Embryonic facial prominence (tissue), 1 donor: ENCODE measurements around the gene PBX1.

Experiments
- DNase-seq: peaks from one replicate; pipeline ENCODE4 v3.0.0-alpha.2; 2016; ENCODE audit errors: extremely low spot score

Gene PBX1

DNA sequence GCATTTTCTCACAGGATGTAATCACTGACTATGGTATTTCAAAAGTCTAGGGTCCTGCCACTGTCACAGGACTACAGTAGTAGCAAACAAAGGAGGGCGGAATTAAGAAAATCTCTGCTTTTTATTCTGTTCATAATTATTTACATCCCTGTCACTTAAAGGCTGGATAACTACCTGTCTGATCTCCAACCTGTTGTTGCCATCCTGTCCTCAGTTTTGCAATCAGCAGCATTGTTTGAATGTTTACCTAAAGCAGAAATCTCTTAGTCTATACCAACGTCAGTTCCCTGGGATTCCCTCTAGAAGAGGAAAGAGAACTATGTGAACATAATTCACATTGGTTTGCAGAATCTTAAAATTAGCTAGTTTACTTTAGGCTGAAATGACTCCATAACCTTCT, 218.5 kb downstream of the PBX1 start:
- DNase-seq = no peak

- no peak for DNase-seq
Measured at GRCh38 chr1:164779376-164779775, 220.4 kb downstream of the PBX1 start.

- peak; percentile 55 for DNase-seq
Measured at GRCh38 chr1:164780111-164780812, 221.3 kb downstream of the PBX1 start.

- no peak for DNase-seq
Measured at GRCh38 chr1:164780863-164781262, 221.9 kb downstream of the PBX1 start.

GRCh38 chr1:164781972-164782371, 223.0 kb downstream of the PBX1 start:
- DNase-seq = no peak

DNA sequence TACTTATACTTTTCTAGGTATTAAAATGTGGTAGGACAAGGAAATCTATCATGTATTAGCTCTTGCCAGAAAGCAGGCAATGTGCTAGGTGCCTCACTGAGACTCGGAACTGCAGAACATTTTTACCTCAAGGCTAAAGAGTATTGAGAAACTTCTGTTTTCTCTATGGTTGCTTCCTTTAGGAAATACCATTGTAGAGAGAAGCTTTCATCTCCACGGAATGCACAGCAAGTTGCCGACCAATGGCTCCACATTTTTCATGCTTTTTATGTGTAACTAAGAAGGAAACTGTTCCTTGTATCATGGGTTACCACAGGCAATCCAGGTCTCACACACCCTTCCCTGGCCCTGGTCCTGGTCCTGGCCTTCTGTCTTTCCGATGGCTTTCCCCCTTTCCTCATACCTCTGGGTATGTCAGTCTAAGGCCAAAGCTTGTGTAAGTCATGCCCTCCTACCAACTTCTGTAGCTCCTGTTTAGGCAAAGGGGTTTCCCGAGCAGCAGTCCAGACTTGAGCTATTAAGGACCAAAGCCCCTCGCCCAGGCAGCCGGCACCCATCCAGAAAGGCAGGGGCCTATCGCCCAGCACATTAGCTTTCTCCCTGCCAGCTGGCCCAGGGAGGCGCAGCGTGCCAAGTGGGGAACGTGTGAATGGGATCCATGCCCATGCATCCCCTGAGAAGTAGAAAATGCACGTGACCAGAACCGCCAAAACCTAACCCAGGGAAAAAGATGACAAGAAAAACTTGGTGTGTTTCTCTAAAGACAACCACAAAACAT, 225.0 kb downstream of the PBX1 start:
- DNase-seq = no peak

DNA sequence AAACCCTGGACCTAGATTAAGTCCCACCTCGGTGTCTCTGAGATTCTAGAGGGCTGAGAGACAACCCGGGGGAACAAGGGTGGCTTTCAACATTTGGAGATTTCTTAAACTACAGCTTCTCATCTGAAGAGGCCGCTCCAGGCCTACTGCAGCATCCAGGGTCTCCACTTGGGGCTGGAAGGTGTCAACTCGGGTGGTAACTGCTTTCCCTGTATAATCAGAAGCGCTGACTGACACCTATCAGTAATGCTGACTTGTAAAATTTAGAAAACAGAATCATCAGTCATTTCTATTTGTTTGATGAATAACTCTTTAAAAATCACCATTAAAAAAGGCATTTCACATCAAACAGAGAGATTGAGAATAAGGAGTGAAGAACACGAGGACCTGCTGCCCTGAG, 226.0 kb downstream of the PBX1 start:
- DNase-seq = no peak

DNA sequence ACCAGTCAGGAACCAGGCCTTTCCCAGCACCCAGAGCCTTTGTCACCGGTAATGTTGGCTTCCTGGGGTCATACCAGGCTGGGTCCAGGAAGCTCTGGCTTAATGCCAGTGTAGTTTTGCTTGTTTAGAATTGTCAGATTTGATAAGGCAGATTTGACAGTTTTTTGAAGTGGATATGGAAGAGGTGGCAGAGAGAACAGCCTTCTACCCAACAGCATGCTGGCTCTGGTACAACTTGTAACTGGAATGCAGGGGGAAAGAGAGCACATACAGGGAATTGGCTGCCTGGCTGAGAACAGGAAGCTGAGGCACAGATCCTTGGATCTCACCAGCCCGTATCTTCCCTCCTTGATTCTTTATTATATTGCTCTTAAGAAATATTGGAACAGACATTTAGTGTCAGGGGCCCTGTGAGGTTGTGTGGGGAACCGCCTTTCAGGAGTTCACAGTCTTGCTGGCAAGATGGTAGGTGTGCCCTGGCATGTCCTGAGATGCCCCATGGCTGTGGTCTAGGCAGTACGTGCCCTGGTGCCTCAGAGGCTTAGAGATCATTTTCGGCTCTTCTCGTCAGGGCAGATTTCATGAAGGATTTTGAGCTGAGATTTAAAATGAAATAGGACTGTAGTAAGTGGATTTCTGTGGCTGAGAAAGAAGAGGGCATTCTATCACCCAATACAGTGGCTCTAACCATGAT, 227.0 kb downstream of the PBX1 start:
- no peak for DNase-seq

DNA sequence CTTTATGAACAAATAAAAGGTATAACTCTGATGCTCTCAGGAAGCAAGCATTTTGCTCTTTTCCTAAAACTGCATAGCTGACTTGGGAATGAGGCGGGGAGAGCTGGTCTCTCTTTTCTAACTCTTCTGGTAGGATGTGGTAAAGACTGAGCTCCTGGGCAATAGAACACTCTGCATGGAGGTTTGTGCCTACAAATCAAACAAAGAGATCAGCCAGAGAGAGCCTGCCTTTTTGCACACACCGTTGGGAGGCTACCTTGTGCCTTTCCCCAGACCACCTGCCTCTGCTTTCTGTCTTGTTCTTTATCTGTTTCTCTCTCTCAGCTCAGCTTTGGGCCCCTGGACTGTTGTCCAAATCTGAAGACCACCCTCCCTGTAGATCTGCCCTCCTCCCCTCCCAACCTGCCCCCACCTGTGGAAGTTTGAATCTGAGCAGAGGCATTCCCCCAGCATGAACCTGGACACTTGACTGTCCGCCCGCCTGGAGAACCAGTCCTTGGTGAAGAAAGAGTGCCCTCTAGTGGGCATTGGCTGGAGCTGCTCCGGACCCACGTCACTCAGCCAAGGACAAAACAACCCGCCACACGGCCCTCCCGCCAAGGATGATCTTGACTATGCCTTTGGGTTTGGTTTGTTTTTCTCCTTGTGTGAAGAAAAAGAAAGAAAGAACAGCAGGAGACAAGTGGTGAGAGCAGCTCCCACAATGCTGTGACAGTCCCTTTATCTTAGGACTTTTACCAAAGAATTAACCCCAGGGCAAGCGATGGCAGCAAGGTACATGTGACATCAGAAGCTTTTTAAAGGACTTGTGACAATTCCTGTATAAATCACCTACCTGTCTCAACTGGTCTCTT, 228.2 kb downstream of the PBX1 start:
- no peak for DNase-seq

GRCh38 chr1:164787834-164788231, 228.8 kb downstream of the PBX1 start:
- DNase-seq = no peak

DNA sequence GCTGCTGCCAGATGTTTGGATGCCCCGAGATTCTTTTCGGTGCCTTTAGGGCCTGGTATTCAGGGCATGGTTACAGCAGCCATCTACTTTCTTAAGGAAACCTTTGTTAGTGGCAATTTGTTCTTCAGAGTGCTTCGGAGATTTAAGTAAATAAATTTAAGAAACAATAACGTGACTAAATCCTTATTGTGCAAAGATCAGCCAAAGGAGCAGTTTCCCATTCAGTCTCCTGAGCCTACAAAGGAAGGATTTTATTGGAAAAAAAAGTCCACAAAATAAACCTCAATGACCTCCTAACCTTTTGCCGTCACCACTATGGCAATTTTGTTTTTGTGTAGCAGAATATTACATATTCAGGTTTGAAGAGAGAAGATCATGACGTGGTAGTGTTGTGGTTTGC, 231.1 kb downstream of the PBX1 start:
- DNase-seq = no peak

DNA sequence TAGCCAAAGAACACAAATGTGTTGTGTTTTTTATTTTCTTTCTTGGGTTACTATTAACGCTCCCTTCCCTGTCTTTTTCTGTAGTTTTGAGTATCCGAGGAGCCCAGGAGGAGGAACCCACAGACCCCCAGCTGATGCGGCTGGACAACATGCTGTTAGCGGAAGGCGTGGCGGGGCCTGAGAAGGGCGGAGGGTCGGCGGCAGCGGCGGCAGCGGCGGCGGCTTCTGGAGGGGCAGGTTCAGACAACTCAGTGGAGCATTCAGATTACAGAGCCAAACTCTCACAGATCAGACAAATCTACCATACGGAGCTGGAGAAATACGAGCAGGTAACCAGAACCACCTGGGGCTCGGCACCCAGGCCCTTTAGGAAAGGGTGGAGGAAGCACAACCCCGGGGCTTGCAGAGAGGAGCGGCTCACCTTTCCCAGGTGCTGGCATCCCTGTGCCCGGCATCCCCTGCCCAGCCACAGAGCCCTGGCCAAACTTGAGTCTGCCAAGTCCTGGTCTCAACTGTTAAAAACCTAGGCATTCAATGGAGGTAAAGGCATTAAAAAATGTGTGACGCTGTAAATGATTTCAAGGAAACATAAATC, 233.5 kb downstream of the PBX1 start:
- no peak for DNase-seq

GRCh38 chr1:164794356-164794755, 235.4 kb downstream of the PBX1 start:
- no peak for DNase-seq

GRCh38 chr1:164796916-164797315, 237.9 kb downstream of the PBX1 start:
- DNase-seq = no peak

DNA sequence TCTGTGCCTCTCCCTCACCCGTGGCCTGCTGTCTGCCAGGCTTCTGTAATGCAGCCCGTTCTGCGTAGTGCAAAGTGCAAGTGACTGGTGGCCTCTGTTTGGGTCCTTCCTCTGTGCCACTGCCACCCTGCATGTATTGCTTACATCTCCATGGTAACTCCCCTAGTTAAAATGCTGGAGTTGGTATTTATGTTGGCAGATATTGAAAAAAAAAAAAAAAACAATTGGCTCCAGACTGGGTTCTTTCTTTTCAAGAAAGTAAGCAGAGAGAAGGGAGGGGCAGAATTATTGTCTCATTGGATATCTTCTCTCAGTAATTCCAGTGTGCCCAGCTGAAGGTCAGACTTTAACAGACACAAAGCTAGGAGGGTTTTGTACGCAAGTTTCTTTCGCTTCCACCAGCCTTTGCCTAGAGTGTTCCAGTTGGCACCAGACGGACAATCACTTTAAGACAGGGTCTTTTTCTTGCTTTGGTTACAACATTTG, 242.3 kb downstream of the PBX1 start:
- no peak for DNase-seq

DNA sequence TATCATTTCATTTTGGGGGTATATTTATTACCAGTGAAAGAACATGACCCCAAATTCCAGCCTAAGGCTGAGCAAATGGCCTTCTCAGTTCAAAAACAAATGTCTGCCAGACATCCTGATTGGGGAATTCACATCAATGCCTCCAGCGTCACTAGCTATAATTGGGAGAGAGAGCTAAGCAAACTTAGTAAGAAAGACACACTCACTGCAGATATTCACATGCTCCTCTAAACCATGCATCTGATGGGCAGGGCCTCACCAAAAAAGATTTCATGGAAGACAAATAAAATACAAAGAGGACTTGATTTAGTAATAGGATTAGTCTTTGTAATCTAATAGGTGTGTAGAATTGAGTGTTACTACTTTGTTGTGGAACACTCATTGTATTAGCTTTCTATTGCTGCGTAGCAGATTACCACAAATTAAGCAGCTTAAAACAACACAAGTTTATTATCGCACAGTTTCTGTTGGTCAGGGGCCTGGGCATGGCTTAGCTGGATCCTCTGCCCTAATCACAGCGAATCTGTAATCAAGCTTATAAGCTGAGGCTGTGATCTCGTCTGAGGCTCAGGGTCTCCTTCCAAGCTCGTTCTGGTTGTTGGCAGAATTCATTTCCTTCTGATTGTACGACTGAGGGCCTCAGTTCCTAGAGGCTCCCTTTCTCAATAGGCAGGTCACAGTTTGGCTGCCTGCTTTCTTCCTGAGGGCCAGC, 243.0 kb downstream of the PBX1 start:
- DNase-seq = no peak

DNA sequence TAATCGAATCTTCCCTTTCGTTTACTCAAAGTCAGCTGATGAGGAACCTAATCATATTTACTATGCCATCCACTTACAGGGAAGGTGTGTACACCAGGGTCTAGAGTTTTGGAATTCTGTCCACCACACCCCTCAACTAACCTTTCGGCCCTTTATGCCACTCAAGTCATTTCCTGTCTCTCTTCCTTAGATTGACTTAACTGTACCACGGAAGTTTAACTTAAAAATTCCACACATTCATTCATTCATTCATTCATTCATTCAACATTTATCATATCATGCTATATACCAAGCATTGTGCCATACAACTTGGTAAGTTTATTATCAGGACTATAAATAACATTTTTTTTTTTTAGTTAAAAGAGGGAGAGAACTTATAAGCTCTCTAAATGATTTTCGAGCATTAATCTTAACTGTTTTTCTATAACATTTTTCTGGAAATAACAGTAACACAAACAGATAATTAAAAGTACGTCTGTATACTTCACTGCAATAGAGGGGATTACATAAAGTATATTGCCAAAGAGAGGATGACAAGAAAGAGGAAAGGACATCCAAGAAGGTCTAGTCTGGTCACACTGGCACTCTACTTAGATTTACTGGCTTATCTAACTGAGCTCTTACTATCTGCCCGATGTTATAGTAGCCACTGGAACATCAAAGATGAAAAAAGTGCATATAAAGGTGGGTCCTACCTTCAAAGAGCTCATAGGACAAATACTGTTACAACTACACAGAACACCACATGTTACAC, 243.7 kb downstream of the PBX1 start:
- no peak for DNase-seq

- no peak for DNase-seq
Measured at GRCh38 chr1:164803366-164803765, 244.4 kb downstream of the PBX1 start.

DNA sequence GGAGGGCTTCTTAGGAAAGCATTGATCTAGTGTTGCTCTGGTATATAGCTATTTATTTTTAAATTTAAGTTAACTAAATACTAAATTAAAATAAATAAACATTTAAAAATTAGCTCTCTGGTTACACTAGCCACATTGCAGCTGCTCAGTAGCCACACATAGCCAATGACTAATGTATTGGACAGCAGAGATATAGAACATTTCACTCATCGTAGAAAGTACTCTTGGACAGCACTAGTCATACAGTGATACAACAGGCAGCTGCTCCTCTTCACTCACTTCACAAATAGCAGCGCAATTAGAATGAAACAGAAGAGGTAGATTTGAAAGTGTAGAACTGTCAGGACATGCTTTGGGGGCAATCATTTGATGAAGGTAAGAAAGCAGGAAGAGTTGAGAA, 245.4 kb downstream of the PBX1 start:
- DNase-seq = no peak

DNA sequence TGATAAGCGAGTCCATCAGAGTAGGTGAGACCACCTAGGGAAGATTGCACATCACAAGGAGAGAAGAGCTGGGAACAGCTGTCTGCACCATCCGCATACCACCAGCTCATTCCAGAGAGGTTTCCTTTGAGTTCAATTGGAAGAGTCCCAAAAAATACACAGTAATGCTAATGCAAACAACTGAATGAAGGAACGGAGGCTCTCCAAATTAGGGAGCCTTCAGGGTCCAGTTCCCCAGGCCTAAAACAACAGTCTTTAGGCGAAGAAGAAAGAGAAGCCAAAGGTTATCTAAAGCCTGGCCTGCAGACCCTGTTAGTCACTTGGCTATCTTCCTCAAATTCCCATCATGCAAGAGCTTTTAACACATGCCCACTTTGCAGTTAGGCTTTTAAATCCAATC, 246.4 kb downstream of the PBX1 start:
- DNase-seq = no peak
